Femur (tissue), 1 donor: ENCODE measurements around the gene ZBTB7C.

Experiments used
- DNase-seq: peaks from one replicate; pipeline ENCODE4 v3.0.0-alpha.2; 2017

Gene ZBTB7C

GRCh38 chr18:48051945-48052840, 357.0 kb downstream of the ZBTB7C start:
- no peak for DNase-seq

- DNase-seq = peak; percentile 51
Observed at GRCh38 chr18:48050176-48050575, 359.0 kb downstream of the ZBTB7C start.

GRCh38 chr18:48049757-48050156, 359.4 kb downstream of the ZBTB7C start:
- DNase-seq = no peak

- no peak for DNase-seq
Observed at GRCh38 chr18:48048251-48048650, 360.9 kb downstream of the ZBTB7C start.

- DNase-seq = no peak
Observed at GRCh38 chr18:48046843-48047242, 362.3 kb downstream of the ZBTB7C start.

GRCh38 chr18:48045744-48046143, 363.4 kb downstream of the ZBTB7C start:
- DNase-seq = no peak

- no peak for DNase-seq
Observed at GRCh38 chr18:48044944-48045343, 364.2 kb downstream of the ZBTB7C start.

GRCh38 chr18:48043166-48043565, 366.0 kb downstream of the ZBTB7C start:
- no peak for DNase-seq

GRCh38 chr18:48042431-48042830, 366.8 kb downstream of the ZBTB7C start:
- no peak for DNase-seq

- DNase-seq = no peak
Observed at GRCh38 chr18:48040457-48041110, 368.6 kb downstream of the ZBTB7C start.

GRCh38 chr18:48039769-48040215, 369.4 kb downstream of the ZBTB7C start:
- no peak for DNase-seq

GRCh38 chr18:48038636-48039035, 370.5 kb downstream of the ZBTB7C start:
- no peak for DNase-seq

GRCh38 chr18:48037481-48038271, 371.5 kb downstream of the ZBTB7C start:
- DNase-seq = peak; percentile 23

- peak; percentile 24 for DNase-seq
Observed at GRCh38 chr18:48036641-48037421, 372.4 kb downstream of the ZBTB7C start.

GRCh38 chr18:48036226-48036625, 373.0 kb downstream of the ZBTB7C start:
- no peak for DNase-seq

GRCh38 chr18:48035556-48035860, 373.7 kb downstream of the ZBTB7C start:
- DNase-seq = peak; percentile 3

GRCh38 chr18:48034651-48035555, 374.3 kb downstream of the ZBTB7C start:
- DNase-seq = no peak

- peak; percentile 56 for DNase-seq
Observed at GRCh38 chr18:48033790-48034650, 375.2 kb downstream of the ZBTB7C start.

- DNase-seq = peak; percentile 12
Observed at GRCh38 chr18:48032876-48033789, 376.1 kb downstream of the ZBTB7C start.
